Measurements from ENCODE around the gene ZNF526.

The ZNF526 gene

DNA sequence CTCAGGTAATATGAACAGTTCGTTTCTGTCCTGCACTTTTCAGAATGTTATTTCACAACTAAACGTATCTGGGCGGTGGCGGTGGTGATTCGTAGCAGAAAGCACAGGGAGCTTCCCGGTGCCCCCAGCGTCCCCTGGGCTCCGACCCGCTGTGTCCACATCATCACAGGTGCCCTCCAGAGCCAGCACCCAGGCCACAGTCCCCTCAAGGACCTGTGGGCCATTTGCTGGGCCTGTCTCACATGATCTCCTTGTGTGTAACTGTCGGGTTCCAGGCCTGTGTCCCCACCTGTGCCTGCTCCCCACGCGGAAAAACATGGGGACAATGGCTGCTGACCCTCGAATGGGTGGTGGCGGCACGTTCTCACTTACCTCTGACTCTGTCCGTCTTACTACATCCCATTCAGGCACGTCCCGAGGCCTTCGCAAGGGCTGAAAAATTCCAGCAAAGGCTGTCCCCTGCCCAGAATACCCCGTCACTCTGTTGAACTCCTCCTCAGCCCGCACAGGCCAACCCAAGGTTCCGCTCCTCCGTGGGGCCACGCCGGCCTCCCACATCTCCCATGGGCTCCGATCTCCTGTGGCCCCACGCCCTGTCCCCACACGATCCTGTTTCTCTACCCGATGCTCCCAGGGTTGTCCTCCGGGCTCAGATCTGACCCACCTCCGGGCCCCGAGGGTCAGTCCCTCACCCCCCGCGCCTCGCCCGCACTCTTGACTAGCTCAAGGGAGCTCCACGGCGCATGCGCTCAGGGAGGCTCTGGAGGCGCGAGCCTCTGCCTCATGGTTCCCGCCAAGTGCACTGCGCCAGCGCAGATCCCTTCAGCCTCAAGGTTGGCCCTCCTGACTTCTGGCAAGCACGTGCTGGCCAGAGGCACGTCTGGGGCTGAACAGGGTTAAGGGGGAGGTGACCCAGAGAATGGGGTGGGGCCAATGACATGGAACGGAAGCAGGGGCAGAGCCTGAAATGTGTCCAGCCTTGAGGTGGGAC, 23.8 kb upstream of the ZNF526 start:
- DNase-seq = no peak

DNA sequence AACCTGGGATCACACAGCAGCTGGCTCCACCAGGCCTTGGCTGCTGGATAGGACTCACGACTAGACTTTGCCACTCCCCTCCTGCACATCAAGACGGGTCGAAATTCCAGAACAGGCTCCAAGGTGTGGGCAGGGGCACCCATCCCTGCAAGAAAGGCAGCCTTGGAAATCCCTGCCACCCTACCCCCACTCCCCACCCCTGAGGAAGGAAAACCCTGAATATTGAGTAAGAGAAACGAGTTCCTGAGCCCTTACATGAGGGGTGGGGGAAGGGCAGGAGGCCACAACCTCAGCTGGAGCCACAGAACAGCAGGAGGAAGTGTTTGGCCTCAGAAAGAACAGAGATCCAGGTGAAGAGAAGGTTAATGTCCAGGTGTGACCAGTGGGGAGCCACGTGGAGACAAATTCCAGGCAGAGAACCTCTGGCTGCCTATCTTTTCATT, 22.7 kb upstream of the ZNF526 start:
- DNase-seq = no peak

DNA sequence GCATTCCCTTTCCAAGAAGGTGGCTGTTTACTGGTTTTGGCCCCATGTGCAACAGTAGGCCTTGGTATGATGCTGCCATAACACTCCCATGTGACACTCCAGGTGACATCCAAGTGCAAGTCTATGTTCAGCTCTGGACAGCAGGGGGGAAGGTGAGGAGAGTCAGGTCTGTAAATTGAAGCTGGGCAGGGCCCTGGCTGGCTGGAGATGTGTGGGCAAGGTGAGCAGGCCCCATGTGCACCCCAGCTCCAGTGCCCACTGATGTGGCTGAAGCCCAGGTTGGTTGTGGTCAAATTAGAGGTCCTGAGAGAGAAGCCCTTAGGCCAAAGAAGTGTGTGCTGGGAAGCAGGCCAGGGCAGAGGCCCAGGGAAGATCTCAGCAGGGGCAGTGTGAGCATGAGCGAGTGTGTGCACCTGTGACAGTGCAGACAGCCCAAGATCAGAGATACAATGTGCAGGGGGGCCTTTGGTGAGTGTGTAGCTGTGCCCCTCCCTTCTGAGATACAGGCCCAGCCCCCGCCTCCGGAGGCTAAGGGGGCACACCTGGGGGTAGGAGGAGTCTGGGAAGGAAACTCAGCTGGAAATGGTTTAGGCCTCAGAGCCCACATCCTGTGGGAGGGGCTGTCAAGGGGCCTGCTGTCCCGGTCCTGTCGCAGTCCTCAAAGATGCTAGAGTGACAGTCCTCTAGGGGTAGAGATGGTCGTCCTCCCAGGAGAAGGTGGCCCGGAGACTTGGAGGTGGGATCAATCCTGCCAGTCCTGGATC, 21.3 kb upstream of the ZNF526 start:
- no peak for DNase-seq

DNA sequence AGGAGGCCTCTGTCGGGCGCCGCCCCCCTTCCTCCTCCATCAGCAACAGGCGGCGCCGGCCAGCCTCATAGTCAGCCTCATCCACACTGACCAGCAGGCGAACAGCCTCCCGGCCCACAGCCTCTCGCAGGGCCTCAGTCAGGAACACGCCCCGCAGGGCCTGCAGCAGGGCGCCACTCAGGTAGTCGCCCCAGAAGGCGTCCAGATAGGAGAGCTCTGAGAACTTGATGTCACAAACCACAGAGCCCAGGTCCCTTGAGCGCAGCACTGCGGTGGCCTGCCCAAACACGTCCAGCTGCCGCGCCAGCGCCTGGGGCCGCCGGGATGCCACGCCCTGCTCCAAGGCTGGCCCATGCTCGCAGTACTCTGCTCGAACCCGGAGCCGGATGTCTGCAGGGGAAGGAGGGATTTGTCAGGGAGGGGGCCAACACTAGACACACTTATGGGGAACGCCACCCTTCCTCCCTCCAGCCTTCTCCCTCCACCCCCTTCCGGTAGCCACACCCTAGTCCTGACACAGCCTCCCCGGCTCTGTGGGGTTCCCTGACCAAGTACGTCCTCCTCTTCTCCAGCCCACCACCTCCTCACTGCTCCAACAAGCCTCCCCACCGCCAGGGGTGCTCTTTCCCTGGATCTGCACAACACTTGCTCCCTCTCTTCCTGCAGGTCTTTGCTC, 20.5 kb upstream of the ZNF526 start:
- DNase-seq = no peak

DNA sequence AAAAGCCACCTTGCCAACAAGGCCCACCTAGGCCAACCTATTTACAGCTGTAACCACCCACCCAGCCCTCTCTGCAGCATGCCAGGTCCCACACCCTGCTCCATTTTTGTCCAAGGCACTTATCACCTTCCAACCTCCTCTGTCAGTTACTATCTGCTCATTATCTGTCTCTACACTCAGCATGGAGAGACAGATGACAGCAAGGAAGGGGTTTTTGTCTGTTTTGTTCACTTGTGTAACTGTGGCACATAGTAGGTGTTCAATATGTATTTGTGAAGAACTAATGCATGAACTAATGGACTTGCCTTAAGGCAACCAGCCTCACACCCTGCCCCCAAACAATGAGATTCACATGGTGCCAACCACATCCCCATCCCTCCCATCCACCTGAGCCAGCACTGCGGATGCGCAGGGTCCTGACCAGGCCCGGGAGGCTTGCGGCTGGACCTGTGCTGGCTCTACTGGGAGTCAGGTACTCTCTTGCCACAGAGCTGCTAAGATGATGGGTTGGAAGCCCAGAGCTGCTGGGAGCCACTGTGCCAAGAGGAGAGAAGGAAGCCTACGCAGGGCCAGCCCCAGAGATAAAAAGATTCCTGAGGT, 19.9 kb upstream of the ZNF526 start:
- no peak for DNase-seq

DNA sequence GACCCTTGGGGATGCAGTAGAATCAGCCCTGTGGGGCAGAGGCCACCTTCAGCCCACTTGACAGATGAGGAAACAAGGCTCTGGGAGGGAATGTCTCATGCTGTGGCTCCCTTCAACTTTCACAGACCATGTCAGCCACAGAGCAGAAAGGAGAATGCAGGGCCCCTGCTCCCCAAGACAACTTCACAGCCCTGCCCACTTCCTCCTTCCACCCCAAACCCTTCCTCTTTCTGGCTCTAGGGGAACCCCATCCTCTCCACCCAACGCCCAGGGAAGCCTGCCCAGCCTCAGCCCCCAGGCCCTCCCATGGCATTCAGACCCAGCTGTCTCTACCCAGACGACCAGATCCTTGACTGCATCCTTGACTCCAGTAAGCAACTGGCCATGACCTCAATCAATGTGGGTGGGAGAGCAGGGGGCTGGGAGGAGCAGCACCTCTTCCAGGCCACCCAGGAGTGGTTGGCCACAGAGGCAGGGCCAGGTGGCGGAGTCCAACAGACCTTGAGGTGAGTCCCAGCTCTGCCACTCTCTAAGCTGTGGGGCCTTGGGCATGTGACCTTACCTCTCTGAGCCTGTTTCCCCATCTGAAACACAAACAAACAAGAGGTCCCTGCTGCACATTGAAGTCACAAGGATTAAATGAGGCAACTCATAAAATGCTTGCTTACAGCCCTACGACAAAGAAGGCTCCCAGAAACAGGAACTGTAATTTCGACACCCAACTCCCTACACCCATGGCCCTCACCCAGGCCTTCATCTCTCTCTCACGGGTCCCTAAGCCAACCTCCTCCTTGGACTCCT, 18.4 kb upstream of the ZNF526 start:
- DNase-seq = no peak

DNA sequence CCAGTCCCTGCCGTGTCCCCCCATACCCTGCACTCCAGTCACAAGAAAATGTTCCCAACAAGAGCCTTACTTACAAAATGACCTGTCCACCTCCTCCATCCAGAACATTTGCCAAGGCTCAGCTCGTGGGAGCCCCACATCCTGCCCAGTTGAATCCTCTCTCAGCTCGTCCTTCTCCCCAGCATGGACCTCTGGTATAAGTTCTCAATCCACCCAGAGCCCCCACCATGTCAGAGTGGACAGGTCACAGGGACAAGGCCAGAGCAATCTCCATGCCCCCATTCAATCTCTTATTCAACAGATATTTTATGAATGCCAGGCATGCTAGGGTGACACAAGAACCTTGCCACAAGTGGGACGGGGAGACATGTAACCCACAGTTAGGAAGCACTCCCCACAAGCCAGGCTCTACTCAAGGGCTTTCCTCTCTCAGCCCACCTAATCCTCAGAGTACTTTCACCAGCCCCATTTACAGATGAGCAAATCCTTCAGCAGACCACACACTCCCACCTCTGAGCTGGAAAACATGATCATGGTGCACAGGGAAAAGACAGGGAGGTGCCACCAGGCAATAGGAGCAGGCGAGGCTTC, 17.7 kb upstream of the ZNF526 start:
- DNase-seq = no peak

DNA sequence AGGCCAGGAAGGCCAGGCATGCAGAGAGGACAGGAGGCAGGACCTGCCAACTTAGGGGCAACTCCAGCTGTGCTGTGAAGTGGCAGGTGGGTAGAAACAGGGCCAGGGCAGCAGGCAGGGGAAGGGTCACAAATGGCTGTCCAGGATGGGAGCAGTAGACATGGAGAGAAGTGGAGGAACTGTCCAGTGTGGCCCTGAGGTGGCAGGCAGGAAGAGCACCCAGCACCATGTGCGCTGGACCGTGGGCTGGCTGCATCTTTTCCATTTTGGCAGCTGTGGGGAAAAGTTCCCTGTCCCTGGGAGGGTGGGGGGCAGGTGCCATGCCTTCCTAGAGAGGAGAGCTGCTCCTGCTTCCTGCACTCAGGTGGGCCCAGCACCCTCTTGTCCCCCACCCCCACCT, 16.4 kb upstream of the ZNF526 start:
- no peak for DNase-seq

DNA sequence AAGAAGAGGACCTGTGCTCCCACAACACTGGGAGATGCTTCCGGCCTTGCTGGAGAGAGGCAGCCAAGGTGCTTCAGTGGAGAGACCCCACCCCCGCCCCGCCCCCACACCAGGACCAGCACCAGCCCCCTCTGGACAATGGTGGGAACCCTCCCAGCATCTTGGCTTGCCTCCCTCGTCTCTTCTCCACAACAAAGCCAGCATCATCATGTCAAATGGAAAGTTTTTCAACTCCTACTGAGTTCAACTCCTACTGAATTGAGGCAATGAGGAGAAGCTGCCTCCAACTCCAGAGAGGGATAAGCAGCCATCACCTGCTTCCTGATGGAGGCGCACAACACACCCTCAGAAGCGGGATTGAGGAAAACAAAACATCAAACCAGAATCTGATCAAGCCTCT, 15.4 kb upstream of the ZNF526 start:
- DNase-seq = no peak

DNA sequence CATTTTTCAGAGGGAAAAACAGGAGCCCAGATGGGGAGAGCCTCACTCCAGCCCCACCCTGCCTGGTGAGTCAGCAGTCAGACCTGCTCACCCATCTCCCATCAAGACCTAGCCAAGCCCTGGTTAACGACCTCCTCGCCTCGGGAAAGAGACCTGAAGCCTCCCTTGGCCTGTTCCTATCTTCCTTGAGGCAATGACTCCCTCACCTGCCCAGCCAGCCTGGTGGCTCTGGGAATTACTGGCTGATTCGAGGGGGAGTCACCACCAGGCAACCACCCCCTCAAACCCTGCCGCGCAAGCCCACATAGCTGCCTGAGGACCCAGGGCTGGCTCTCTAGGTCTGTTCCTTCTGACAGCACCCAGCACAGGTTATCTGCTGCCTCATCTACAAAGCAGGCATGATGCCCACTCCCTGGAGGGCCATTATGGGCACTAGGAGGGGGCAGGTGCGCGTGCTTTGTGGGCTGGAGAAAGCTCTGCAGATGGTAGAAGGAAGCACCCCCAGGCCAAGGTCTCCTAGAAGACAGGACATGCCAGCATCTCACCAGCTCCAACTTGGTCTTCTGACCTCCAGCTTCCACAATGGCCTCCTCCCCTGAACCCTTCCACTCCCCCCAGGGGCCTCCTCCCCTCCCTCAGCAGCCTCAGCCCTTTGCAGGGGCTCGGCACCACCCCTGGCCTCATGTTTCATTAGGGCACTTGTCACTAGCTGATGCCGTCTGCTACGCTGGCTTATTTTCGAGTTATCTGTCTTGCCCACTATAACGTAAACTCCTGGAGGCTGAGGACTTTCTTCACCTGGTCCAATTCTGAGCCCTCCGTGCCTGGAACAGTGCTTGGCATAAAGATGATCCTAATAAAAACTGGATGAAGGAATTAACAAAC, 13.0 kb upstream of the ZNF526 start:
- DNase-seq = no peak

DNA sequence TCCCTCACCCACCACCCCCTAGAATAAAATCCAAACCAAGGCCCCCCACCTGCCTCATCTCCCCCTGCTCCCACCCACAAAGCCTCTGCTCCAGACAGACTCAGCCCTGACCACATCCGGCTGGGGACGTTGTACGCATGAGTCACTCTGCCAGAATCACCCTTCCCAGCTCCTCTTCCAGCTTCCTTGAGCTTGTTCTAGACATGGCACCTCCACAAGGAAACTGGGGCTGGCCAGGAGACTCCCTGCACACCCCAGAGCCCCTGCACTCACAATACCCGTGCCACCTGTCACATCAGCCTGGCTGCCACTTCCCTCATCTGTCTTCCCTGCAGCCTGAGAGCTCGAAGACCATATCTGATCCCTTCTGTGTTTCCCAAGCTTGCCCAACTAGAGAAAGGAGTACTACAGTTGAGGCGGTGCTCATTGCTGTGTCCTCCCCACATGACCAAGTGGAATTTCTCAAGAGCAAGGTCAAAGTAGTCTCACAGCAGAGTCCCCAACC, 12.3 kb upstream of the ZNF526 start:
- DNase-seq = no peak

DNA sequence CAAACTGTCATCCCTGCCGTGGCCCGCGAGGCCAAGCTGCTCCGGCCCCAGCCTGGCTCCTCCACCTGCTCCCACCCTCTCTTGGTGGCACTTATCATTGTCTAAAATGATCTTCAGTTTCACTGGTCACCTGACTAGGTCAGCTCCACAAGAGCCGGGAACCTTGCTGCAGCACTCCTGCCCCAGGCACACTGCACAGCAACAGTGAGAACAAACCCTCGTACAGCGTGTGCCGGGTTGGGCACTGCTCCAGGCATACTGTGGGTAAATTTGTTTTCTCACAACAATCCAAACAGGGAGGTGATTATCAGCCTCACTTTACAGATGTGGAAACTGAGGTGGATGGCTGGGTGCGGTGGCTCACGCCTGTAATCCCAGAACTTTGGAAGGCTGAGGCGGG, 11.5 kb upstream of the ZNF526 start:
- DNase-seq = no peak

DNA sequence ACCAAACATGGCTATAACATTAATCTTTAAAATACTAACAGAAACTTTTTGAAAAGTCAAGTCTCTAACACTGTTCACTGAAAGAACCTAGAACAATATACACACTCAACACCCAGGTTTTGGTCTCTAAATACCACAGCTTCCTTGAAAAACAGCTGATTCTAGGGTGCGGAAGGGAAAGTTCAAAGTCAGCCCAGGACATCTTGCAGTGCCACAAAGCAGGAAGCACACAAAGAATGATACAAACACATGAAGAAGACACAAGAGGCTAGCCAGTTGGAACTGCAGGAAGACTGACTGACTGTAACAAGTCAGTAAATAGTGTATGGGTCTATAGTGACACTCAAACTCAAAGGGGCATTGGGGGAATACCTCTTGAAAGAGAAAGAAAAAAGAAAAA, 7.2 kb upstream of the ZNF526 start:
- no peak for DNase-seq

DNA sequence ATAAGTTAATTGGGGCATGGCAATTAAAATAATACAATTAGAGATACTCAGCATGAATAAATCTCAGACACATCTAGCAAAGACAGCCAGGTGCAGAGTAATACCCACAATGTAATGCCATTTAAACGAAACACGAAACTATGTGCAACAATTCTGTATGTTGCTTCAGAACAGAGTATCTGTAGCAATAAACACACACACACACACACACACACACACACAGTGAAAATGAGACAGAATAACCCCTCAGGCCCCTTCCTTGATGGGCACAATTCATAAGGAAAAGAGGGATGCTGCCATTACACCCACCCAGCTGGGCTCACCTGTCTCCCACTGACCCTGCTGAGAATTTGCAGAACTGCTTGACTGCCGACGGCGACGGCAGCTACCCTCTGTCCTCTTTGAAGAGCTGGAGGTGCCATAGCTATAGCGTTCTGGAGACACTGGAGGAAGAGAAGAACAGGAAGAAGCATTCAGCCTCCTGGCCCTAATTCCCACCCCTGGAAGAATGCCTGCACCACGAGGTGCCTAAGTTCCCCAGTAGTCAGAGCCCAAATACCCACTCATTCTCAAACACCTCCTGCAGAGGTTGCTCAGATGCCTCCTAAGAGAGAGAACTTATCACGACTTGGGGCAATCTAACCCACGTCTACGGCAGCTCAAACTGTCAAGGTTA, 5.2 kb upstream of the ZNF526 start:
- DNase-seq = no peak

DNA sequence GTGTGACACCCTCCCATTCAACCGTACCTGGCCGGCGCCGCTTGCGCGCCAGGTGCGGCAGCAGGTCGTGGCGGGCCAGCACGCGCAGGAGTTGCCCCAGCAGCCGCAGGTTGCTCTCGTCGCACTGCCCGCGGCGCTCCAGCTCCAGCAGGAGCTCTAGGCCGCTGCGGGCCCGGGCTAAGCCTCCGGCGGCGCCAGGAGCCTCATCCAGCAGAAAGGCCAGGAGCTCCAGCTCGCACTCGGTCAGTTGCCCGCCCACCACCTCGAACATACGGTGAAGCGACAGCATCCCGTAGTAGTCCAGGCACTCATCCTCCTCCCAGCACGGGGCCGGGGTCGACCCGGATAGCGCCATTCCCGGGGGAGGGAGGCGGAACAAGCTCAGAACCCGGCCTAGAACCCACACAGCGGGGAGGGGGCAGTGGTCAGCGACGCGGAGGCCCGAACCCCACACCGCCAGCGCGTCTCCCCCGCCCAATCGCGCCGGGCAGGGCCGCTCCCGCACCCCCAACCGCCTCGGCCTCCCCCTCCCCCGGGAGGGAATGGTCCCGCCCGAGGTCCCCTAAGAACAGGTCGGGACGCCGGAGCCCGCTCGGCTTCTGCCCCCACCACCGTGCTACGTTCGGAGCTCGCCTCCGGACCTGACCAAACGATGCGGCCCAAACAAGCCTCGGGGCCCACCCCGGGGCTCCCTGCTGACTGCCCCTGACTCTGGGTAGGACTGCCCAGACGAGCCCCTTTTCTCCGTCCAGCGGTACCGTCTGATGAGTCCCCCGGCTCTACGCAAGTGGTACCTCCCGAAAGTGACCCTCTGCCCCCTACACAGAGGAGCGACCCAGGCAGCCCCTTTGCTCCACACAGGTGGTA, 3.2 kb upstream of the ZNF526 start:
- DNase-seq = peak; percentile 13

DNA sequence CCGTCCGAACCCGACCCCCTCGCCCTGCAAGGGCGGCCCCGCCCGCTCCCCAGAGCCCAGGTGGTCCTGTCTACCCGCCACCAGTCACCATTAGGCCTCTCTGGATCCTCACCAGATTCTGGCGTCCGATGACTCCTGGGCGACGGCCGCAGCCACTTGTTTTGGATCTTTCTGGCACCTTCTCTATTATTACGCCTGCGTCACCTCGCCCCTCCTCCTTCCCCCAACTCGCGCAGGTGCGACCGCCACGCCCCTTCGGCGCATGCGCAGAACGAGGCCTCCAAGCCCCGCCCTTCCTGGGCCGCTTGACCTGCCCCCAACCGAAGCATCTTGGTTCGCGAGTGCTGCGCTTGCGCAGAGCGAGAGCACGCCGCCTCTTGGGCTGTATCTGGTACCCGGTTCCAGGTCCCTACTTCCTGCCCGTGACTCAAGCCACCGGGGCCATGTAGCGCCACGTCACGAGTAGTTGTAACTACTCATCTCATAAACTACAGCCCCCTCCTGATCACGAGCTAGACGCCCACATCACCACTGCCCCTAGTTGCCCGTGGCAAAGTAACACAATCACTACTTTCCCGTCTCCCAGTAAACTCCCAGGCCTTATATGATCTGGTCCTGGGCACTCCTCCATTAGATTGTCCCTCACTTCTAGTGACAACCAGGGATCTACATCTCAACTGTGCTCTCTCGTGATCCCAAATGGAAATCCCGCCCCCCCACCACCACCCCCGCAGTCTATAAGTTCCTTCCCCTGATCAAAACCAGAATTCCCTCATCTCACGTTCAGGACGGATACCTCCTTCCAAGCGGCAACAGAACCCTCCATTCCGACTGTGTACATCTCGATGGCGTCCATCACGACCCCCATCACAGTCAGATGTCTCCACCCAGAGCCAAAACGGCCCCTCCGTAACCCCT, 2.3 kb upstream of the ZNF526 start, which contains the start of gene DEDD2:
Gene DEDD2 (minus strand): TSS at position 158 of the 918 bp plus-strand sequence. CDS start 670 bp downstream, outside the sequence.
- peak; percentile 85 for DNase-seq

DNA sequence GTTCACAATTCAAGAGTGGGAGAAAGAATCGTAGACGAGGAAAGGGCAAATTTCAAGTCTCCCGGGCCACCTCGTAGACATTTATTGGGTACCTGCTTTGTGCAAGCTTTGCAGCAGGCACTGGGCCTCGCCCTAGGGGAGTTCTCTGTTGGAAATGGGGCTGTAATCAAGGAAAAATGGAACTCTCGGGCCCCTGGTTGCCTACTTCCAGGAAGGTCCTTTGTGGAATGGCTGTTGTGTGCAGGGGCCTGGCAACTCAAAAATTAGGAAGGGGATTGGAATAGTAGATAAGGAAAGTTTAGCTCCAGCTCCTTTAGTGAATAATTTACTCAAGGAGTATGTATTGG, 612 bp downstream of the ZNF526 start:
- no peak for DNase-seq

Measured in NCI-H510A (cell line).